ENCODE measurements around the gene AKNA.

AKNA gene

DNA sequence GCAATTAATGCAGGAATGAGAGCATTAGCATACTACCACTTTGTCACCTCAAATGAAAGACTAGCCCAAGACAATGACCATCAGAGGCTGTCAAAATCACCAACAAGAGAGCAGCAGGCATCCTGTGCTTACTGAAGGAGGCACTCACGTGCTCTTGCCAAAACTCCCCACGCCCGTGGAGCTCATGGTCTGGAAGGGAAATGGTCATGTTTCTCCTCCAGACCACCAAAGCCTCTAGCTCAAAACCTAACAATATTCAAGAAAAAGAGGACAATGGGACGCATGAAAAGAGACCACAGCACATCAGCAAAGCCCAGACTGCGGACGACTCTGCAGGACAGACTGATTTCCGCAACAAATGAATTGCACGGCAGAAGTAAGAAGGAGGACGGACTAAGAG lies 12.8 kb downstream of the AKNA start:
- no peak for DNase-seq (ENCODE audit: low read depth)

DNA sequence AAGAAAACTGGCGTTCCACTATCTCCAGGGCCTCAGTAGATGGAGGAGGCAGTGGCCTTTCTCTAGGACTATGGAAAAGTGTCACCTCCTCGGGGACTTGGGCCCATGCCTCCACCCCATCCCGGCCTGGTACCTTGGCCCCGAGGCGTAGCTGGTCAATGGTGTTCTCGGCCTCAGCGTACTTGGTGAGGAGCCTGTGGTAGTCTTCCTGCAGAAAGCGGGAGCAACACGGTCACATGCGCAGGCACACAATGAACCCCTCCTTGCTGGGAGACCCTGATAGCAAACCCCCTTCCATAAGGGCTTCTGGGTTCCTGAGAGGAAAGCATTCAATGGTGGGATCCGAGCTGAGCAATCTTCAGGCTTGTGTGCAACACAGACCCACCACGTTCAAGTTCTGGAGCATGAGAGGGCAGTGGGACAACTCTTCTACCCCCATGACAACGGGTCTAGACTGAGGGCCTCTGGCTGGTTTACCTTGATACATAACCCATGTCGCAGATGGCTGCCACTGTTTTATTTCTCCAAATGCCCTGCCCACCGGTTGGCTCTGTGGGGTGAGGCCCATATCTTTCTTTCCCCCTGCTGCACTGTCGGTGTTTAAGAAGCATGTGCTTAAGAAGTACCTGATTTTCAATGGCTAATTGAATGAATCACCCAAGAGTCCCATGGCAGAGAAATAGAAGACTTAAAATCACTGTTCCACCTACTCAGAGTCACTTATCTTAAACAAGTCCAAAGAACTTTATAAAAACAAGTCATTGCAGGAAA lies 13.6 kb downstream of the AKNA start:
- DNase-seq (ENCODE audit: low read depth), result no peak

DNA sequence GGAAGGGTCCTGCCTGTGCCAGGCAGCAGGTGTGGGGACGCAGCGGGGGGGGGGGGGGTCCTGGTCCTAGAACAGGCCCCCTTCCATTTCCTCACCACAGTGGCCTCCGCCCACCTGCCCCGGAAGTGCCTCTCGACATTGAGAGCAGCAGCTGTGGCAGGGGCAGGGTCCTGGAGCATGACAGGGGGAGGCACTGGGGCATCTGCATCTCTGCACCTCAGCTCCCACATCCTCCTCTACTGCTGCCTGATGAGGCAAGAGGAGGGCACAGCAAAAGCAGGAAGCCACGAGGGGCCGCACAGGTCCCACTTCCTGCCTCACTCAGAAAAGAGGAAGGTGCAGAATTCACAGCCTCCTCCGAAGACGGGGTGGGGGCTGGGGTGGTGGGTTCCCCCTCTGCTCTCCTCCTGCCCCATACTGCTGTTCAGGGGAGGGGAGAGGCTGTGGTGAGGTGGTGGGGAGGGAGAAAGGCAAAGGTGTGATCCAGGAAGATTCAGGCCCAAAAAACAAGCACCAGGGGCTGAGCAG lies 14.8 kb downstream of the AKNA start:
- DNase-seq (ENCODE audit: low read depth), result no peak

DNA sequence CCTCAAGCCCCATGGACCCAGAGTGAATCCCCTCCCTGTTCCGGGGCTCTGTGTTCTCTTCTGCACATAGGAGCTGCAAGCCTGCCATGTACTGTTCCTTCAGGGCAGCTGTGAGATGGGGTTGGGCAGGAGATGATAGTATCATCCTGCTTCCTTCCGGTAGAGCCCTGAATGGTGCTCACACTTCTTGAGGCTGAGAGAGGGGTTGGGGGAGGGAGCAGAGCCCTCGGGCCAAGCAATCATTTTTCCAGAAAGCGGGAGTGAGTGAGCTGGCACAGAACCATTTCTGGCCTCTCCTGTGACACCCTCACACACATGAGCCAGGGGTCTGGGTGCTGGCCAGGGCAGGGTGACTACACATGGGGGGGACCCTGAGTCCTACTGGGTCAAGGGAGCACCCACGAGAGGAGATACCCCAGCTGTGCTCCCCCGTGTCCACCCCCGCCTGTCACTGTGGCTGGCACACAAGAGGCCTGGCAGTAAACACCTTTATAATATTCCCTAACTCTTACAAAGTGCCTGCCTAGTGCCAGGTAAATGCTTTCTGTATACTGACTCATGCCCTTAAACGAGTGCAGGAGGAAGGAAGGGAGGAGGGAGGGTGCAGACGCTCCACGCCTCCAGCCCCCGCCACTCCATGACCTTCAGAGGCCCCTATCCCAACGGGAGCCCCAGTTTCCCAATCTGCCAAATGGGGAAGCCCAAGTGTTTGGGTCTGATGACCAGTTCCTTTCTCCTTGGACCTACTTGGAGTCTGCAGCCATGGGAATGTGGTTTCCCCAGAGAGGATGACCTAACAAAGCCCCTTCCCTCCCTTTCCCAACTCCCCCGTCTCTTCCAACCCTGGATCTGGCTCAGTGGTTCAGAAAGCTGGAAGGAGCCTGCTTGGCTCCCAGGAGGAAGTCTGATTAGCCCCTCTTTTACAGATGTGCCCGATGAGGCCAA lies 15.5 kb downstream of the AKNA start:
- no peak for DNase-seq (ENCODE audit: low read depth)

- DNase-seq (ENCODE audit: low read depth), result no peak
Observed at GRCh38 chr9:114371343-114371944, 16.3 kb downstream of the AKNA start.

DNA sequence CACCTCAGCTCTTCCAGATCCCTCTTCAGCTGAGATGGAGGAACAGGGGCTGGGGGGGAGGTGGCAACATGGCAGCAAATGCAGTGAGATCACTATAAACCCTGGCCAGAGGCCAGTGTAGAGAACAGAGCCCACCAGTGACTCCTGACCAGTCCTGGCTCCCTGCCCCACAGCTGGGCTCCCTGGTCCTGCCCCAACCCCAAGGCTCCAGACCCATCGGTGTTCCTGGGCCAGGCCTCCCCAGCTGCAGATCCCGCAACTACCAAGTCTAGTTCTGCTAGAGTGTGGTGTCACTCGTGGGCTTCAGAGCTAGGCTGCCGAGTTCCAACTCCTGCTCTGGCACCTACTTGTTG lies 16.8 kb downstream of the AKNA start:
- DNase-seq (ENCODE audit: low read depth), result no peak

DNA sequence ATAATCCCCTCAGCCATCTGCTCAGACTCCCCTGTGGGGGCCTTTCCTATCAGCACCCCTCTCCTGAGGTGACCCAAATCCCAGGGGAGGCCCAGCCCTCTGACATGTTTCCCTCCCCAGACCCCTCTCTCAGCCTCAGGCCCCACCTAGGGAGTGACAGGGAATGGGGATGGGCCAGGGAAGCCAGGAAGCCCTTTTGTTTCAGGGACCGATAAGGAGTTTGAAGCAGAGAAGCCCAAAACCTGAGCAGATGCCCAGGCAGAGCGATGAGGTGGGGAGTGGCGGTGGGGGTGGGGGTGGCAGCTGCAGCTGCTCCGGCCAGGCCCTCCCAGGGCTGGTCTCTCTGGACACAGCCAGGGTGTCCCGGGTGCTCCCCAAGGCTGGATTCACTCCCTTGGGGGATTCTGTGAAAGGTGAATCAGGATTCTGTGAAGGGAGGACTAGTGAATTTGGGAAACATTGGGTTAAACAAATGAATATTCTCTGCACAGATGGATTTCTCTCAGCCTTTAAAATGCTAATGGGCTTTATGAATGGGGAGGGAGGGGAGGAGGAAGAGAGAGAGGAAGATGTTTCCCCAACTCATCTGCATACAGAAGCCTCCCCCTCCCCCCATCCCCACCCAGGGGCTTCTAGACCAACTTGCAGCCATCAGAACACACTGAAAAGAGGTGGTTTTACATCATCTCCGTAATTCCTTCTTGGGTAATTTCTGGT lies 17.4 kb downstream of the AKNA start:
- DNase-seq (ENCODE audit: low read depth), result no peak

GRCh38 chr9:114369216-114370130 lies 18.3 kb downstream of the AKNA start:
- no peak for DNase-seq (ENCODE audit: low read depth)

GRCh38 chr9:114367772-114368569 lies 19.8 kb downstream of the AKNA start:
- no peak for DNase-seq (ENCODE audit: low read depth)

DNA sequence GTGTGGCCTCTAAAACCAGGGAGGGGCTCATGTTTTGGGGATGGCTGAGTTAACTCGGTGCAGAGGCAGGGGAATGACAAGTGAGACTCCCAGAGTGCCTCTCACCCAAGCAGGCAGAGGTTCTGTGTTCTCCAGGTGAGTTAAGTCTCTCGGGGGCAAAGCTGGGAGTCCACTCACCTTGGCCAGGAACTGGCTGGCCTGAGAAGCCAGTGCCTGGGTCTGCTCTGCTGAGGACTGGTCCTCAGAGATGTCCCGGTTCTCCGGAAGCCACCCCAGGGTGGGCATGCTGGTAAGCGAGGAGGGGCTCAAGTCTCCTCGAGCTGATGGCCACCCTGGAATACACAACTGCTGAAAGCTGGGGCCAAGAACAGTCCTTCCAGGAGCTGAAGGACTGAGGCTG lies 20.4 kb downstream of the AKNA start:
- DNase-seq (ENCODE audit: low read depth), result no peak

- DNase-seq (ENCODE audit: low read depth), result peak; percentile 82
Observed at GRCh38 chr9:114366334-114367128, 21.3 kb downstream of the AKNA start.

GRCh38 chr9:114365194-114365593 lies 22.6 kb downstream of the AKNA start:
- DNase-seq (ENCODE audit: low read depth), result no peak

DNA sequence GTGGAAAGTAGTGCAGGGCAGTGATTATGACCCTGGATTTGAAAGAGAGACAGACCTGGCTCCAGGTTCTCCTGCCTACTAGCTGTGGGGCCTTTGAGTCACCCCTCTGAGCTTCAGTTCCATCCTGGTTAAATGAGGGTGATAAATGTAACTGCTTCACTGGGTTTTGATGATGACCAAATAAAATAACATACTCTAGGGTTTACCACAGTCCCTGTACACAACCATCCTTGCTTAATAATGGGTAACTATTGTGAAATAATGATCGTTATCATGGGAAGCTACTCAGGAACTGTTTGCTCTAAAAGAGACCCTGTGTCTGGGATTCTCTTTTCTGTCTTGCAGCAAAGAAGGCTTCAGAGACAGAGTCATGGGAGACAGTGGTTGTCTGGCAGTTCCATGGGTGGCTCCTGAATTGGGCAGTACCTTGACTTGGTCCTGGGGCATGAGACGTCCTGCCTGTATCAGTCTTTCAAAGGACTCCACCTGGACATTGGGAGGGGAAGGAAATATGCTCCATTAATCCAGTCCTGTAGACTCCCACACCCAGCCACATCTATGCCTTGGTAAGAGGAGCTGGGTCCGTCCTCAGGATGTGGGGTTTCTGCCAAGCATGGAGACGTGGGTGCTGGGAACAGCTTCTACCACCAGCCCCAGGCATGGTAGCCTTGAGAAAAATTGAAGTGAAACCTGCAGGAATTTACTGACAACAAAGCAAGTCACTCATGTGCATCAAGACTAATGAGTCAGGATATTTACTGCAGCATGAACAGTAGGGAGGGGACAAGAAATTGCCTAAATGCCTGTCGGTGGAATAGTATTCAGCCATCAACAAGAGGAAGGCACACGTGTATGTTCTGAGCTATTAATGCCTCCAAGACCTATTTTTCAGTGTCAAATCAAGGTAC lies 23.4 kb downstream of the AKNA start:
- peak; percentile 89 for DNase-seq (ENCODE audit: low read depth)

- DNase-seq (ENCODE audit: low read depth), result no peak
Observed at GRCh38 chr9:114363424-114363823, 24.4 kb downstream of the AKNA start.

- DNase-seq (ENCODE audit: low read depth), result no peak
Observed at GRCh38 chr9:114362394-114362793, 25.4 kb downstream of the AKNA start.

DNA sequence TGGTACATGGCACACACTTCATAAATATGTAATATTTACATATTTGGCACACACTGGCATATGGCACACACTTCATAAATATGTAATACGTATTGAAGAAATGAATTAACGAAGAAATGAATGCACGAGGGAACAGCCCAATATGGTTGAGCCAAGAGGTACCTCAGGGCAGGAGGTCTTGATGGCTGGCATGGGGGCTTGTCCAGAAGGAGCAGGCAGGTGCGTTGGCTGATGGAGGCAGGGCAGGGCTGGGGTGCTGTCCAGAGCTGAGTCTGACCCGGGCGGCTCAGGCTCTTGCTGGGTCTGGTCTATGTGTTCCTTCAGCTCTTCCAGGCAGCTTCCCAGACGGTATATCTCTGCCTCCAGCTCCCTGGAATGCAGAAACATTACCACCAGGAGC lies 26.2 kb downstream of the AKNA start:
- DNase-seq (ENCODE audit: low read depth), result no peak

GRCh38 chr9:114359801-114360200 lies 28.0 kb downstream of the AKNA start:
- DNase-seq (ENCODE audit: low read depth), result no peak

DNA sequence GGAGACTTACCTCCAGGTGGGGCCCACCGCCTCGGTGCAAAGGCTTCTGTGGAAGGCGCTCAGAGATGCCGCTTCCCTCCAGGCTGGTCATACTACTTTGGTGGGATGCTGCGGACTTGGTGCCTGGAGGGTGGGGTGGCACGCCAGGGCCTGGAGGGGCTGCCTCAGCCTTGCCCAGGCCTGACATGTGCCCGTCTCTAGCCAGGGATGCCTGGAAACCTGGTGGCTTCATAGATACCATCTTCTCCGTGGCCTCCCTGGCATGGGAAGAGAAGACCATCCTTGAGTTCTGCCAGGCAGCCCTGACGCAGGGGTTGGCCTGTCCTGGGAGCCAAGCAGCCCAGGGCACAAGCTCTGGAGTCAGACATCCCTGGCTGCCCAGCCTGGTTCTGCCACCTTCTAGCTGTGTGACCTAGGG lies 29.9 kb downstream of the AKNA start:
- DNase-seq (ENCODE audit: low read depth), result no peak

All from GM04503 (cell line).